GM12878 (cell line): Measurements from ENCODE around the gene RHNO1. TPM values are rescaled to one million over a fixed set of nuclear protein-coding genes. Genes with fewer than 3 reads are reported as not detected.

Experiments used
- ATAC-seq: fragments of 200-7000 bp; cut with Tn5 transposase; 3 replicates; pipeline ENCODE4 v1.9.1; 2020; ENCODE audit warnings: mild to moderate bottlenecking, moderate library complexity
- BruUV-seq: library from RNA; stranded (reverse); fragments of 400-500 nt; replicated peaks from 2 replicates; lab custom pipeline; 2021; lab: Mats Ljungman, UMichigan
- CTCF ChIA-PET: fragments of 300-600 bp; sonication (Branson Sonifier 250); formaldehyde crosslinking; extraction: SDS; loops from one replicate; lab custom pipeline; 2021; ENCODE audit warnings: inconsistent platforms; lab: Yijun Ruan, JAX
- POLR2A ChIA-PET: fragments of 350-600 bp; formaldehyde crosslinking; extraction: SDS; loops from one replicate; lab custom pipeline; 2021; ENCODE audit warnings: inconsistent platforms; lab: Charles Lee
- RAD21 ChIA-PET: fragments of 300-600 bp; sonication (Branson Sonifier 250); formaldehyde crosslinking; loops from one replicate; lab custom pipeline; 2023; ENCODE audit warnings: antibody characterized with exemption; ENCODE audit not compliant: unreplicated experiment; lab: Charles Lee
- SMC1A ChIA-PET: fragments of 300-600 bp; sonication (Branson Sonifier 250); formaldehyde crosslinking; loops from one replicate; lab custom pipeline; 2023; ENCODE audit not compliant: unreplicated experiment, uncharacterized antibody; lab: Charles Lee
- DNase-seq: peaks from one replicate; pipeline ENCODE4 v3.0.0-alpha.2; 2011; ENCODE audit warnings: low read depth, low spot score
- FAIRE-seq: peaks from 3 replicates; lab custom pipeline; 2011; peaks lifted over from hg19 to GRCh38; lab: Jason Lieb, UNC
- H2AFZ ChIP-seq: 2 replicates; pipeline ENCODE4 v1.6.0; 2011; ENCODE audit warnings: low read depth, low read length, control low read depth; ENCODE audit not compliant: control insufficient read depth
- H3K27ac ChIP-seq: 2 replicates; pipeline ENCODE4 v1.5.1; 2011; ENCODE audit warnings: control low read depth; ENCODE audit not compliant: control insufficient read depth, insufficient read depth
- H3K27me3 ChIP-seq, 2 experiments: replicated peaks in 1 of 2; 2 replicates each; pipeline versions ENCODE4 v1.6.0 to v1.6.1; 2011; ENCODE audit warnings: low read length in 1 of 2; ENCODE audit not compliant: control insufficient read depth in 2 of 2, insufficient read depth in 2 of 2
- H3K36me3 ChIP-seq, 2 experiments: 2 replicates each; pipeline ENCODE4 v1.5.1; 2011; ENCODE audit warnings: low read length in 1 of 2; ENCODE audit not compliant: control insufficient read depth in 2 of 2, insufficient read depth in 2 of 2
- H3K4me1 ChIP-seq: 2 replicates; pipeline ENCODE4 v1.6.1; 2011; ENCODE audit warnings: mild to moderate bottlenecking, low read length, moderate library complexity, mixed read lengths; ENCODE audit not compliant: control insufficient read depth, insufficient read depth
- H3K4me2 ChIP-seq: 2 replicates; pipeline ENCODE4 v1.6.0; 2011; ENCODE audit warnings: control low read depth; ENCODE audit not compliant: control insufficient read depth, insufficient read depth
- H3K4me3 ChIP-seq: fragments of 200-600 bp; sonication (generic); 2 replicates; pipeline ENCODE4 v1.5.1; 2016
- H3K79me2 ChIP-seq: 2 replicates; pipeline ENCODE4 v1.6.0; 2011; ENCODE audit warnings: low read length; ENCODE audit not compliant: control insufficient read depth, insufficient read depth
- H3K9ac ChIP-seq: 2 replicates; pipeline ENCODE4 v1.8.0; 2011; ENCODE audit warnings: low read length, control low read depth, mixed read lengths; ENCODE audit not compliant: control insufficient read depth, insufficient read depth
- H3K9me3 ChIP-seq: replicated peaks from 3 replicates; pipeline ENCODE4 v1.5.1; 2011; ENCODE audit warnings: mild to moderate bottlenecking, low read length; ENCODE audit not compliant: control insufficient read depth, insufficient read depth
- H4K20me1 ChIP-seq: 2 replicates; pipeline ENCODE4 v1.6.0; 2011; ENCODE audit not compliant: control insufficient read depth, insufficient read depth
- CBFB ChIP-seq: IDR thresholded peaks from 2 replicates; pipeline ENCODE4 v1.6.1; 2016; ENCODE audit warnings: antibody characterized with exemption, low read depth
- IKZF2 ChIP-seq, 2 experiments: fragments of 450-650 bp; IDR thresholded peaks; 2 replicates each; pipeline ENCODE4 v1.6.1; 2017; ENCODE audit warnings: mild to moderate bottlenecking in 2 of 2, moderate library complexity in 2 of 2
- NFYB ChIP-seq: IDR thresholded peaks from 2 replicates; pipeline ENCODE4 v1.6.1; 2011; ENCODE audit warnings: low read depth, mild to moderate bottlenecking, low read length, improper control_type of control experiment, moderate library complexity; ENCODE audit not compliant: insufficient read depth
- NKRF ChIP-seq: fragments of 450-650 bp; conservative IDR thresholded peaks from 2 replicates; pipeline ENCODE4 v1.6.1; 2017; ENCODE audit warnings: mild to moderate bottlenecking, moderate library complexity
- NR2C2 ChIP-seq: IDR thresholded peaks from 2 replicates; pipeline ENCODE4 v1.6.1; 2011; ENCODE audit warnings: borderline replicate concordance, low read depth; ENCODE audit not compliant: control insufficient read depth, insufficient read length
- PAX8 ChIP-seq: fragments of 450-650 bp; IDR thresholded peaks from 2 replicates; pipeline ENCODE4 v1.6.1; 2017; ENCODE audit warnings: mild to moderate bottlenecking, moderate library complexity
- PBX3 ChIP-seq: IDR thresholded peaks from 2 replicates; pipeline ENCODE4 v1.6.1; 2011; ENCODE audit warnings: mild to moderate bottlenecking, low read depth, low read length, moderate library complexity; ENCODE audit not compliant: insufficient replicate concordance
- PKNOX1 ChIP-seq: fragments of 450-650 bp; IDR thresholded peaks from 2 replicates; pipeline ENCODE4 v1.6.1; 2016; ENCODE audit warnings: mild to moderate bottlenecking
- RBBP5 ChIP-seq: fragments of 200-600 bp; sonication (generic); conservative IDR thresholded peaks from 2 replicates; pipeline ENCODE4 v1.6.1; 2016
- SIN3A ChIP-seq: IDR thresholded peaks from 2 replicates; pipeline ENCODE4 v1.6.1; 2012; ENCODE audit warnings: low read depth, low read length, improper control_type of control experiment
- SUPT20H ChIP-seq: IDR thresholded peaks from 2 replicates; pipeline ENCODE4 v1.6.1; 2011; ENCODE audit warnings: low read depth, mild to moderate bottlenecking, low read length, moderate library complexity, borderline replicate concordance; ENCODE audit not compliant: control insufficient read depth
- TCF12 ChIP-seq: IDR thresholded peaks from 2 replicates; pipeline ENCODE4 v1.6.1; 2011; ENCODE audit warnings: low read depth, mild to moderate bottlenecking, low read length
- TCF3 ChIP-seq: IDR thresholded peaks from 2 replicates; pipeline ENCODE4 v1.6.1; 2012; ENCODE audit warnings: low read depth, mild to moderate bottlenecking, low read length, borderline replicate concordance; ENCODE audit not compliant: insufficient read depth
- ZSCAN29 ChIP-seq: fragments of 450-650 bp; IDR thresholded peaks from 2 replicates; pipeline ENCODE4 v1.6.1; 2017; ENCODE audit warnings: mild to moderate bottlenecking, moderate library complexity
- WGBS: methylation state at CpG from one replicate; pipeline ENCODE4 v1.1.6; 2016; ENCODE audit warnings: low lambda C conversion rate; ENCODE audit not compliant: insufficient replicate concordance, insufficient coverage; ENCODE audit errors: missing lambda C conversion rate; 5-methylcytosine and 5-hydroxymethylcytosine counted together
- in situ Hi-C: fragments of 300-500 bp; cut with MboI; formaldehyde crosslinking; loops from 9 replicates; pipeline ENCODE4 v1.14.3; 2018; ENCODE audit warnings: mixed read lengths
- intact Hi-C: fragments of 100-400 bp; cut with micrococcal nuclease; formaldehyde crosslinking; loops from one replicate; pipeline ENCODE4 v1.14.2; 2022; ENCODE audit not compliant: unreplicated experiment
- polyA plus RNA-seq, 11 experiments: library from polyadenylated mRNA; depleted of rRNA in 4 of 11; unstranded in 6 of 11; stranded (reverse) in 5 of 11; fragments of >200 nt; fragmentation: Nextera tagmentation in 4 of 11; fragmentation: Illumina TruSeq in 1 of 11; extraction: Ambion mirVana in 4 of 11; extraction: Trizol in 1 of 11; gene quantifications; 1 replicate in 1 of 11; 2 replicates in 10 of 11; pipeline versions ENCODE4 v1.2.1 to v1.2.3, GENCODE V29; 2011 to 2016; ENCODE audit warnings: inconsistent platforms in 2 of 11, missing spikeins in 2 of 11, low read depth in 1 of 11
- total RNA-seq, 4 experiments: library from RNA; depleted of rRNA in 3 of 4; stranded (reverse); fragments of >200 nt in 3 of 4; fragmentation: Illumina TruSeq in 1 of 4; extraction: Trizol in 1 of 4; gene quantifications; 2 replicates each; pipeline versions ENCODE4 v1.2.1 to v1.2.3, GENCODE V29; 2013 to 2021

Gene RHNO1
- total and polyA plus RNA-seq, 10 of the 15 experiments (the other 5 are each of a cell fraction or from before 2014, with no cell fraction given) = 27.9 to 91.6 (median 49.3) TPM

- 100% methylated on average over 2 of the region's 2 CpGs for WGBS
Measured at GRCh38 chr12:2895511-2895910, 18.5 kb downstream of the RHNO1 start.

GRCh38 chr12:2897418-2897817 lies 20.4 kb downstream of the RHNO1 start:
- ChIA-PET CTCF (no interaction called here), RAD21 (no interaction called here)
- H3K4me2 ChIP-seq = no peak overlapping the region
- TF ChIP-seq NR2C2 = no peak
- no peak for TF ChIP-seq PKNOX1
- no peak for TF ChIP-seq SIN3A
- TF ChIP-seq NKRF = no peak
- TF ChIP-seq CBFB = no peak
- no peak for TF ChIP-seq PBX3
- TF ChIP-seq RBBP5 = no peak
- no peak for TF ChIP-seq TCF12
- no peak for TF ChIP-seq ZSCAN29
- no peak for TF ChIP-seq TCF3

More at GRCh38 chr12:2895511-2895910, 18.5 kb downstream of the RHNO1 start:
- H3K27me3 ChIP-seq = no peaks in the 10 kb centered on the region
- no peak overlapping the region for H3K4me3 ChIP-seq
- SMC1A ChIA-PET = interaction anchor here (1.0 kb wide), 1 partner anchor 17 kb away, joined by 6 read pairs; no protein-coding TSS in a partner anchor
- H3K9me3 ChIP-seq = no peaks in the 10 kb centered on the region
- H3K4me1 ChIP-seq = no peaks in the 10 kb centered on the region
- RAD21 ChIA-PET = no interaction called here
- in situ Hi-C loops = no loop called here
- H2AFZ ChIP-seq = no peak overlapping the region
- H3K27ac ChIP-seq = no peak overlapping the region
- BruUV-seq = no TSS peak
- H3K4me2 ChIP-seq = no peak overlapping the region
- no peak for FAIRE-seq
- CTCF ChIA-PET = interaction anchor here (0.6 kb wide), 1 partner anchor 10 kb away, joined by 3 read pairs; no protein-coding TSS in a partner anchor
- no peaks in the 10 kb centered on the region for H4K20me1 ChIP-seq
- H3K9ac ChIP-seq = no peak overlapping the region
- no peak for ATAC-seq
- POLR2A ChIA-PET = interaction anchor here (0.6 kb wide), 1 partner anchor 10 kb away, joined by 5 read pairs; no protein-coding TSS in a partner anchor
- DNase-seq = no peak
- TF ChIP-seq PAX8 (no peak), NFYB (no peak), IKZF2 (IDR thresholded peaks at IDR 0.05) (no peak), SUPT20H (no peak)
- H3K79me2 ChIP-seq = peaks cover 2% of the 10 kb centered on the region; the same call in 1 of the 2 replicates
- intact Hi-C loops = no loop called here
- H3K36me3 ChIP-seq = no peaks in the 10 kb centered on the region

More at GRCh38 chr12:2897418-2897817, 20.4 kb downstream of the RHNO1 start:
- H4K20me1 ChIP-seq = no peaks in the 10 kb centered on the region
- ChIA-PET POLR2A (no interaction called here), SMC1A (no interaction called here)
- FAIRE-seq (no peak), DNase-seq (no peak), ATAC-seq (no peak)
- no TSS peak for BruUV-seq
- no peak overlapping the region for H3K27ac ChIP-seq
- no peaks in the 10 kb centered on the region for H3K79me2 ChIP-seq
- no peaks in the 10 kb centered on the region for H3K4me1 ChIP-seq
- intact Hi-C loops (no loop called here), in situ Hi-C loops (no loop called here)
- 89% methylated on average over 5 of the region's 5 CpGs for WGBS
- no peak overlapping the region for H2AFZ ChIP-seq
- no peaks in the 10 kb centered on the region for H3K27me3 ChIP-seq
- H3K9me3 ChIP-seq = no peaks in the 10 kb centered on the region
- no peaks in the 10 kb centered on the region for H3K36me3 ChIP-seq
- H3K4me3 ChIP-seq = no peak overlapping the region
- H3K9ac ChIP-seq = no peak overlapping the region
